HG02571 (cell line): ENCODE data around the gene ORM1.
A peak's percentile ranks its signal among the peaks of the same experiment; 100 is the strongest.

Experiments used
- ATAC-seq: cut with Tn5 transposase; IDR thresholded peaks from one replicate; pipeline ENCODE4 v1.9.1; 2021; ENCODE audit warnings: mild to moderate bottlenecking, moderate library complexity; ENCODE audit not compliant: unreplicated experiment

The ORM1 gene

DNA sequence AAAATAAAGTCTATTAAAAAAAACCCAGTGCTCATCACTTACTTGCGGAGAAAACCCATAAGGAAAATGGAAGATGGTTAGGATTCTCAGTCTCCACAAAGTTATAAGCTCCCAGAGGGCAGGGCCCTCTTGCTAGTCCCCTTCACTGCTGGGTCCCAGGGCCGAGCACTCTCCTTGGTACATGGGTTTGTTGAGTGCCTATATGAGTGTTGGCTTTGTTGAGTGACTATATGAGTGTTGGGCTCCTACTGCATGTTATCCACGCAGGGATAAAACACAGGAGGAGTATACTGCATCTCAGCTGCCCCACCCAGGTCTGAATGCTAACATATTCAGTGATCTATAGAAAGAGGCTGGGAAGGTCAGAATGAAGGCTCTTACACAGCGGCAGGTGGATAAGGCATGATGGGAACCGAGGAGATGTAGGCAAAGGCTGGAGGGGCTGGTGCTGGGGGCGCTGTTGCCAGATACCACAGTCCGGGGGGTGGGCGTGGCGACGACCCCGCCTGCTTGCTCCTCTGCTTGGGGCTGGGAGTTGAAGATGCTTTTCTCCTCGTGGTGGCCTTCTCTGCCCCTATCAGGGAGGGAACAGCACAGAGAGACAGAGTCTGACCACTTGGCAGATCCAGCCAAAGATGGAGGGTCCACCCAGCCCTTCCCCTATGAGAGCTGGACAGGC is 18.4 kb downstream of the ORM1 start:
- ATAC-seq: no peak

DNA sequence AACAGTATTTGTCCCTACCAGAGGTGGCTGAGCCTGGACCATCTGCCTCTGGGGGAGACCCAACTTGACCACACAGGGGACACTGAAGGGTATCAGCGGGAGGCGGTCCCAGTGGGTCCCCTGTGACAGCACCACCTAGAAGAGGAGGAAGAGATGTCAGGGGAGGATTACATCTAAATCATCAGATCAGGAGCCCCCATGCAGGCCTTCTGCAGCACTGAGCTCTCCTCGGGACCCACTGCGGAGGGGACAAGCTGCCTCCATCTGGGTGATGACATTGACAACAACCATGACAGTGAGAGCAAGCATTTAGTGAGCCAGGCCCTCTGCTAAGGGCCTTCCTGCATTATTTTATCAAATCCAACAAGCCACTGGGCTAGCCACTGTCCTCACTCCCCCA is 19.1 kb downstream of the ORM1 start:
- no peak for ATAC-seq

GRCh38 chr9:114342755-114343440 is 20.0 kb downstream of the ORM1 start:
- ATAC-seq: no peak

DNA sequence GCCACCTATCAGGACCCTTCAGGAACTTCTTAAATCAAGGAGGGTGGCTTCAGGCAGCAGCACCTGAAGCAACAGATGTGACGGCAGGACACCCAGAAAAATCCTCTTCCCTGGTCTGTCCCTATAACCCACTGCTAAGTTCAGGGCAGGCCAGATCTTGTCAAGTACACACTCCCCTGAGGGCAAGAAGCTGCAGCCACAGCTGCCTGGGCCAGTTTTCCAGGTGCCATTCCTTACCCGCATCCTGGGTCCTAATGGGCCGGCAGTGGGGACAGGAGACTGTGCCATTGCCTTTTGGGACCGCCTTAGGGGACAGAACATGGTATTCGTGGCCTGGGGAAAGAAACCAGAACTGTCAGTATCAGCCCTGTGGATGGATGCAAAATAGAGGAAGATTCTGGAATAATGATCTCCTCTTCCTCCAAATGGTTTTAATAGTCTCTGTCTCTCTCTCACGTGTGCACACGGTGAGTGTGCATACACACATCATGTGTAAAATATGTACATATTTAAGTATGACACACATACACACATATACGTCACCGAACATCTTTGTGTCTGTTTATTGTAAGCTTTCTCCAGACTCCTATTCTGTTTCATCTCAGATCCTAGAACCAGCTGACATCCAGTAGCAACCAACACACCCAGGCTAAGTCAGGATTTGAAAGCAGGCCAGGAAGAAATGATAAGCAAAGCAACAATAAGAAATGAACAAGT is 20.7 kb downstream of the ORM1 start:
- no peak for ATAC-seq

GRCh38 chr9:114344188-114344566 is 21.3 kb downstream of the ORM1 start:
- no peak for ATAC-seq

GRCh38 chr9:114344692-114345091 is 21.8 kb downstream of the ORM1 start:
- no peak for ATAC-seq

GRCh38 chr9:114345493-114346065 is 22.7 kb downstream of the ORM1 start:
- ATAC-seq: no peak

- no peak for ATAC-seq
These were observed 23.2 kb downstream of the ORM1 start for GRCh38 chr9:114346146-114346545.

DNA sequence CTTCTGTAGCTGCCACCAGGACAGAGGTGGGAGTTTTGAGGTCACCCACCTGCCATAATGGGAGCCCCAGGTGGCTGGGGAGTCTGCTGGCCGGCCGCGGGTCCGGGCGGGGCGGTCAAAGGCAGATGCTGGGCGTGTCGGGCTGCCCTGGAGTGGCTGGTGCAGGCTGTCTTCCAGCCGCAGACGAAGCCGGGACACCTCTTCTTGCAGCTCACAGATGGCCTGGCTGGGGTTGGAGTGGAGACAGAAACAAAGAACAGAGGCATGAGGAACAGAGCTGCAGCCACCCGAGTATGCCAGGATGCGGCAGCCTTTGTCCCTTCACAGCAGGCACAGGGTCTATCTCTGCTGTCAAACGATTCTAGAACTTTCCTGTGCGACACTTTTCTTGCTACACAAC is 24.8 kb downstream of the ORM1 start:
- no peak for ATAC-seq

DNA sequence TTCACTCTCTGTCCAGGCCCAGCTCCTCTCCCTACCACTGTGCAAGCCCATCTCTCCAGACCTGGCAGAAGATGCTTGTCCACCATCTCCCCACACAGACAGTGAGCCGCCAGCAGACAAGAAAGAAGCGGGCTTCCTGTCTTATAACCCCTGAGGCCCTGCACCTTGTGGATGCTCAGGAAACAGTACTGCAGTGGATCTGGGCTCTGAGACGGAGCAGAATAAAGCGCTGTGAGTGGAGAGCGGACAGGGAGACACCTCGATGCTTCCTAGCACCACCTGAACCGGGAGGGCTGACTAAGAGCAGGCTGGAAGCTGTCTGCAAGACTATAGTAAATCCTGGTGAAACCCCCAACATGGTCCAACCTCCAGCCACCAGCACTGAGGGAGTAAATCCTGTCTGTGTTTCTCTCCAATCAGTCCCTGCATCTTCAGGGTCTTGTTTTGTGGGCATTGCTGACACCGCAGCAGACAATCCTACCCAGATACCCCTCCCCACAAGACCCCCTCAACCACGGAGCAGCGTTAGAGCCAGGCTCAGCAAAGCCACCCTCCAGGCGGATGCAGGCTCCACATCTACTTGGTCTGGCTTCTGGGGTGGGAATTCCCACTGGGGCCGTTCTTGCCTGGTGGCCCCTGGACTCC is 25.5 kb downstream of the ORM1 start:
- ATAC-seq: no peak

DNA sequence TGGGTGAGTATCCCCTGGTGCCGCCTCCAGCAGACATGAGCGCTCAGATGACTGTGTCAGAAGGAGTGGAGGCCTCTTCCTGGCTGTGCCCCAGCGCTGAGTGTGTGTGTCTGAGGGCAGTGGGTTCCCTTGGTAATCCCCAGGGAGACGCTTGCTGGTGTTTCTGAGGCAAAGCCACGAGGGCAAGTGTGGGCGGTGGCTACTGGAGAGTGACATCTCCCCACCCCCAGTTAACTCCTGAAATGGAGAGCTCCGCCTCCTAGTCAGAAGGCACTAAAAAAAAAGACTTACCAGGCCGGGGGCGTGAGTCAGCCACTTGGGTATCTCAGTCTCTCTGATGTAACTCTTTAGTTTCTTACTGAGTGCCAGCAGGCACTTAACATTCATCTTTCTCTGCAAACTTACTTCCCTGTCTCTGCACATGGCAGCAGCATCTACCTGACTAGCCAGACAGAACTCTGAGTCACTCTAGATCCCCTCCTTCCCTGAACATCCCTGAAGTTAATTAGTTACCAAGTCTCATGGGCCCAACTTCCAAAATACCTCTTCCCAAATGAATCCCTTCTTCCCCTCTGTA is 26.1 kb downstream of the ORM1 start:
- peak; percentile 91 for ATAC-seq

- no peak for ATAC-seq
These were observed 27.0 kb downstream of the ORM1 start for GRCh38 chr9:114349713-114350480.

DNA sequence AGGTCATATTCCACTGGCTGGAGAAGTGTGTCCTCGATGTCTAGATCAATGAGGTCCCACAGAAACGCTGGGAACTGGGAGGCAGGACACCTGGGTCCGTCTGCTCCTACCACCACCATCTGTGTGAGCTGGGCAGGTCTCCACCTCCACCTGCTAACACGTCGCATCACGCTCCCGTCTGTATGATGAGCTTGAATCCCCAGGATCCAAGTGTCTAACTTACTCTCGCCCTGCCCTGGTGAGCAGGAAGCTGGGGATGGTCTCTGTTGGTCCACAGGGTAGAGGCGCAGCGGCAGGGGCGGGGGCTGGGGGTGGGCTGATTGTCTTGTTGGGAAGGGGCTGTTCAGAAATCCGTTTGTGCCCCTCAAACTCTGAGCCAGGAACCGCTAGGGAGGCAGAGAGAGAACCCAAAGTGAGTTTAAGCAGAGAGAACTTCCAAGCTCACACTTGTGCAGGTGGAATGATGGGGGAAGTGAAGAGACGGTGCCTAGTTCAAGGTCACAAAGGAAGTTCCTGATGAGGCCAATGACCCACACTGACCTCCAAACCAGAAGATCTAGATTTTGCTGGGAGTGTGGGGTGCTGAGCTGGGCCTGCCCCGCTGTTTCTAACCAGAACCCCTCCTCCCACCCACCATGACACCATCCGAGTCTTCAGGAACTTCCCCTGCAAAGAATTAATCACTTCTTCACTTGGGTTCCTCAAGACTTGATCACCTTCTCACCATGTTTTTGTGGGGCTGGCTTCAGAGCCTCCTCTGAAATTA is 27.9 kb downstream of the ORM1 start:
- ATAC-seq: no peak

GRCh38 chr9:114351932-114352331 is 29.0 kb downstream of the ORM1 start:
- no peak for ATAC-seq

GRCh38 chr9:114355821-114356220 is 32.9 kb downstream of the ORM1 start:
- ATAC-seq: no peak

- no peak for ATAC-seq
These were observed 33.9 kb downstream of the ORM1 start for GRCh38 chr9:114356792-114357191.

GRCh38 chr9:114357360-114357759 is 34.5 kb downstream of the ORM1 start:
- ATAC-seq: no peak

GRCh38 chr9:114357911-114358328 is 35.0 kb downstream of the ORM1 start:
- ATAC-seq: no peak

DNA sequence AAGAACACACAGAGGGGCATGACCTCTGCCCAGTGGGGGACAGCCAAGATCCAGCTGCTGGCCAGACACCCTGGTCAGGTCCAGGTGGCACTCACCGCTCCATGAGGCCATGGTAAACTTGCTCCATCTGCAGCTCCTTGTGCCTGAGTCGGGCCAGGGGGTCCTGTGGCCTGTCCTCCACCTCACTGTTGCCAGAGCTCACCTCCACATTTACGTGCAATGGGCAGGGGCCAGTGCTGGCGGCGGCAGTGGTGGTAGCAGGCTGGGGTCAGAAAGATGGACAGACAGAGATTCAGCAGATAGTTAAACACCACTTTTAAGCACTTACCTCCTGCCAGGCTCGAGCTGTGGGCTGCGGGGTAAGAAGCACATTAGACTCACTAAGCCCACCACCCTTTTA is 36.9 kb downstream of the ORM1 start:
- no peak for ATAC-seq
